T-helper 1 cell treated with Interleukin-12 subunit alpha and Interleukin-12 subunit beta and Interleukin-4 antibody, amounts not matched to agents 30 μg/mL and 1 μg/mL, for 36 hours (primary cell): ENCODE measurements around the gene RNASE1.
"Not testable (repeated sequence)": the region's sequence is repeated elsewhere in the genome, so short reads cannot be mapped to it uniquely, and the experiment has no call there.

Source experiments
- H3K27ac Mint-ChIP-seq: one replicate; pipeline ENCODE4 v1.8.0; 2021; ENCODE audit warnings: mild to moderate bottlenecking, mixed read lengths
- H3K27me3 Mint-ChIP-seq: one replicate; pipeline ENCODE4 v1.8.0; 2021; ENCODE audit warnings: low read depth, mixed read lengths
- H3K36me3 Mint-ChIP-seq: one replicate; pipeline ENCODE4 v1.8.0; 2021; ENCODE audit warnings: low read depth, mixed read lengths
- H3K4me1 Mint-ChIP-seq: one replicate; pipeline ENCODE4 v1.8.0; 2021; ENCODE audit warnings: low read depth, mixed read lengths
- H3K4me3 Mint-ChIP-seq: one replicate; pipeline ENCODE4 v1.8.0; 2021; ENCODE audit warnings: mild to moderate bottlenecking, moderate library complexity, mixed read lengths
- H3K9me3 Mint-ChIP-seq: one replicate; pipeline ENCODE4 v1.8.0; 2021; ENCODE audit warnings: mixed read lengths

RNASE1 gene

DNA sequence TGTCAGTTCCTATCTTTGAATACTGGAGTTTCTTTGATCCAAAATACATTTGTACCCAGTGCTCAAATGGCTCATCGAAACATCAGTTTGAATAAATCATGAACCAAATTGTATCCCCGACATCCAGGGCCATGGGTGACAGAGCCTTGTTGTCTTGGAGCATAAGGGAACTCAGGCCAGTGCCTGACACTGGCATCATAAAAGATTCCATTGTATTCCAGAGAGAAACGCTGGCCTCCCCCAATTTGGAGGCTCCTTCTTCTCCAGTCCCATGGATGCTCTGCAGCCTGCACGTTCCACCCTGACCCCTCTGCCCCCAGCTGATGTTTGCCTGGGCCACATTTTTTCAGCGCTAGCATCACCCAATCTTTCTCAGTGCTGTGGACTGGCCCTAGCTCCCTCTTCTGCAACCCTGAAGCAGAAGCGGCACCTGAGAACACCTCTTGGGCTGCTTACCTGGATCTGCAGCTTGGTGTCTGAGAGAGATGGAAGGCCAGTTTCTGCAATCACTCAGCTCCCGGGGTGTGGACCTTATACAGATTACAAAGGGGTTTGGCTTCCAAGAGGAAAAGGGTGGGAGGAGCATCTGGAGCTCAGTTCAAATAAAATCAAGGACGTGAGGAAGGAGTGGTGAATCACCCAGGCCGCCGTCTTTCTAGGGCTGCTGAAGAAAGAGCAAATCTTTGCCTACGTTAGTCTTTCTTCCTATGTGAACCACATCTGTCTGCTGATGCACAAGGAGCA lies at the start of gene RNASE1:
TSS of gene RNASE1 (minus strand) at position 504 of the 744 bp plus-strand sequence. CDS start 776 bp downstream, outside the sequence.
- peaks cover 11% of the 10 kb centered on the region for H3K4me1 Mint-ChIP-seq
- H3K27me3 Mint-ChIP-seq = peaks cover 30% of the 10 kb centered on the region
- H3K9me3 Mint-ChIP-seq = no peaks in the 10 kb centered on the region
- H3K36me3 Mint-ChIP-seq = no peaks in the 10 kb centered on the region
- no peak within 1 kb of the TSS for H3K27ac Mint-ChIP-seq
- no peak within 1 kb of the TSS for H3K4me3 Mint-ChIP-seq

DNA sequence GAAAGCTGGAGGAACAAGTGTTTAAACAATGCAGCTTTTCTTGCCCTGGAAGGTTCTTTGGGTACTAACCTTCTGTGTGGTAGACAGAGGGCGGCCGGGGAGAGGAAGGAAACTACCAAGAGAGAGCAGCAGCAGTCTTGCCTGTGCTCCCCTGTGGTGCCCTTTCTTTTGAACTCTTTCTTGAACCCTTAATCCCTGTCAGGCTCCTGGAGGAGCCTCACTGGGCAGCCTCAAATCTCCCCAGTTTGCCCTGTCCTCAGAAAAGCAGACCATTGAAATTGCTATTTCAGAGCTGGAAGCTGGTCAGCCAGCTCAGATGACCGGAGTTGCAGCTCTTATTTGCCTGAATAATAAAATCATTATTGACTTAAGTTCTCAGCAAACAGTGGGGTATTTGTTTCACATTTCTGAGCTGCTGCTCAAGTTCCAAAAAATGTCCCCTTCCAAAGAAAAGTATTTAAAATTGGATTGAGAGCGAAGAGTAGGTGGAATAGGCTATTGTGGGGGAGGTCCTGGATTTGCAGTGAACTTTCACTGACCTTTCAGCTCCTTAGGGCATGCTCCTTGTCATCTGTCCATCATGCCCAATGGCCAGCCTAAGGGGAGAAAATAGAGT lies 46.4 kb upstream of the RNASE1 start:
- H3K27ac Mint-ChIP-seq = no peak overlapping the region
- peaks cover 5% of the 10 kb centered on the region for H3K27me3 Mint-ChIP-seq
- H3K4me1 Mint-ChIP-seq = no peaks in the 10 kb centered on the region
- no peak overlapping the region for H3K4me3 Mint-ChIP-seq
- no peaks in the 10 kb centered on the region for H3K36me3 Mint-ChIP-seq
- H3K9me3 Mint-ChIP-seq = no peaks in the 10 kb centered on the region

DNA sequence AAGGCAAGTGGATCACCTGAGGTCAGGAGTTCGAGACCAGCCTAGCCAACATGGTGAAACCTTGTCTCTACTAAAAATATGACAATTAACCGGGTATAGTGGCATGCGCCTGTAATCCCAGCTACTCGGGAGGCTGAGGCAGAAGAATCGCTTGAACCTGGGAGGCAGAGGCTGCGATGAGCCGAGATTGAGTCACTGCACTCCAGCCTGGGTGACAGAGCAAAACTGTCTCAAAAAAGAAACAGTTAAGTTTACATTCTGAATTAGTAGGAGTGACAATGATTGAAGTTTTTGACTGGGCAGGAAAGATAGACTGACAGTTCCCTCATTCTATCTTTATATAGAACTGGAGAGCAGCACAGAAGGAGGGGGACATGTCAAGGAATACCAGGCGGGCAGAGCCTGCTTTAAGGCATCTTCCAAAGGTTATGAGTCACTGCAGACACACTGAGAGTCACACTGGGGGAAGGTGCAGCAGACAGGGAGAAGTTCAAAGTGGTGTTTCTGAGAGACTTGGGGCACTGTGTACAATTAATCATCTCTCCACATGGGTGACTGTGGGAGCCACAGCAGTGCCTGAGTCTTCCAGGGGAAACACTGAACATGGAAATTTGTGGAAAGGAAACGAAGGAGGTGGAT lies 45.8 kb upstream of the RNASE1 start:
- Mint-ChIP-seq H3K4me1 (no peaks in the 10 kb centered on the region), H3K27ac (no peak overlapping the region), H3K4me3 (no peak overlapping the region), H3K36me3 (no peaks in the 10 kb centered on the region), H3K27me3 (peaks cover 5% of the 10 kb centered on the region), H3K9me3 (no peaks in the 10 kb centered on the region)

DNA sequence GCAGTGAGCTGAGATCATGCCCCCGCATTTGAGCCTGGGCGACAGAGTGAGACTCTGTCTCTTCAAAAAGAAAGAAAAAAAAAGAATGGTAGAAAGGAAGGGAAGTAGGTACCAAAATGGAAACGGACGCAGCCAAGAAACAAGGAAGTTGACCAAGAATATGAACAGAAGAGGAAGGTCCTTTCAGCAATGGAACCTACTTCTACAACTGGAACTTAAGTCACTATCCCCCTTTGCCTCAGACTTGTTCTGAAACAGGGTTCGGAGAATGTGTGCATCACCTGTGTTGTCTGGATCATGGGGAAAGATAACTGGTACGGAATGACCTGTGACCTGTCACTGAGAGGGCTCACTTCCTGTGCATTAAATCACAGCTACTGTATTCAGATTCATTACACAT lies 43.9 kb upstream of the RNASE1 start:
- Mint-ChIP-seq H3K27ac (no peak overlapping the region), H3K36me3 (no peaks in the 10 kb centered on the region), H3K4me3 (no peak overlapping the region), H3K4me1 (no peaks in the 10 kb centered on the region), H3K27me3 (peaks cover 5% of the 10 kb centered on the region), H3K9me3 (no peaks in the 10 kb centered on the region)

DNA sequence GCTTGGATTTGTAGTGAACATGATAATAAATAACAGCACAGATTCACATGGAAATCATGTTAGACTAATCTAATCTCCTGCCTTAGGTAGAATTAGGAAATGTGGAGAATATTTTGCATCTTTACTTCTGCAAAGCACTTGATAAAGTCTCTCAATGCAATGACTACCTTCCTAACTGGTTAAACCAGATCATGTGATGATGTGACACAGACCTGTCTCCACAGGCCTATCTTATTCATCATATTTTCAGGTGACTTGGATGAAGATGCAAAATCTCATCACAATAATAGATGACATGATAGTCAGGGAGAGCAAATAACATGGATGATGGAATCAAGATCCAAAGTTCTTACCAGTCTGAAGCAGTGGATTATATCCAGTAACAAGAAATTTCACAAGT lies 38.5 kb upstream of the RNASE1 start:
- Mint-ChIP-seq H3K9me3 (no peaks in the 10 kb centered on the region), H3K27ac (no peak overlapping the region), H3K36me3 (no peaks in the 10 kb centered on the region), H3K27me3 (no peaks in the 10 kb centered on the region), H3K4me3 (no peak overlapping the region), H3K4me1 (no peaks in the 10 kb centered on the region)

DNA sequence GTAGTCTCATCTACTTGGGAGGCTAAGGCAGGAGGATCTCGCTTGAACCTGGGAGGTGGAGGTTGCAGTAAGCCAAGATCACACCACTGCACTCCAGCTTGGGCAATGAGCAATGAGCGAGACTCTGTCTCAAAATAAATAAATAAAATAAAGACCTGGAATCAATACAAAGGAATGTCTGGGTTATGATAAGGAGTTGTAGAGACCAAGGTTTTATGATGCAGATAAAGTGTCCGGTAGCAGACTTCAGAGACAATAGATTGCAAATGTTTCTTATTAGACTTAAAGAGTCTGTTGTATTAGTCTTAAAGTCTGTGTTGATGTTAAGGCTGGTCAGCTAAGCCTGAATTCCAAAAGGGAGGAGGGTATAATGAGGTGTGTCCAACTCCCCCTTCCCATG lies 35.2 kb upstream of the RNASE1 start:
- Mint-ChIP-seq H3K36me3 (no peaks in the 10 kb centered on the region), H3K27ac (no peak overlapping the region), H3K4me1 (no peaks in the 10 kb centered on the region), H3K27me3 (no peaks in the 10 kb centered on the region), H3K4me3 (no peak overlapping the region), H3K9me3 (no peaks in the 10 kb centered on the region)

DNA sequence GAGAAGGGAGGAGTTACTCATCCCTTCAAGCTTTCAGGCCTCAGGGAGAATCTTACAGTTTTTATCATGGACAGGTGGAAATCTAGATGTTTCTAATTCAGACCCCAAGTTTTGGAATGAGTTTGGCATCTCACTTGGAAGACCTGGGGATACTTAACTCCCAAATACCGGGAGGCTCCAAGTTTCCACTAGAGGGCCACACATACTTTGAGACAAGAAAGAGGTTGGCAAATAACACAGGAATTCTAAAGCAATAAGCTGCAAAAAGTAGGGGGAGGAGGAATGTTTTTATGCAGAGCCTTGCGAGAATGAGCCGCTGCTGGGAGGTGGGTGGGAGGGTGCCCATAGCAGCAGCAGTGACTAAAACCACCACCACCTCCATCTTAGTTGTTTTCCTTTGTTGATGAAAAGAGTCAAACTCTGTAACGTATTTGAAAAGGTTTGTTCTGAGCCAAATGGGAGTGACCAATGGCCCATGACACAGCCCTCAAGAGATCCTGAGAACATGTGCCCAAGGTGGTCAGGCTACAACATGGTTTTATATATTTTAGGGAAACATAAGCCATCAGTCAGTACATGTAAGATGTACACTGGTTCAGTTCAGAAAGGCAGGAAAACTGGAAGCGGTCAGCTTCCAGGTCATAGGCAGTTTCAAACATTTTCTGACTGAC lies 34.2 kb upstream of the RNASE1 start:
- H3K4me1 Mint-ChIP-seq = no peaks in the 10 kb centered on the region
- no peaks in the 10 kb centered on the region for H3K27me3 Mint-ChIP-seq
- no peaks in the 10 kb centered on the region for H3K9me3 Mint-ChIP-seq
- H3K36me3 Mint-ChIP-seq = no peaks in the 10 kb centered on the region
- no peak overlapping the region for H3K27ac Mint-ChIP-seq
- no peak overlapping the region for H3K4me3 Mint-ChIP-seq

DNA sequence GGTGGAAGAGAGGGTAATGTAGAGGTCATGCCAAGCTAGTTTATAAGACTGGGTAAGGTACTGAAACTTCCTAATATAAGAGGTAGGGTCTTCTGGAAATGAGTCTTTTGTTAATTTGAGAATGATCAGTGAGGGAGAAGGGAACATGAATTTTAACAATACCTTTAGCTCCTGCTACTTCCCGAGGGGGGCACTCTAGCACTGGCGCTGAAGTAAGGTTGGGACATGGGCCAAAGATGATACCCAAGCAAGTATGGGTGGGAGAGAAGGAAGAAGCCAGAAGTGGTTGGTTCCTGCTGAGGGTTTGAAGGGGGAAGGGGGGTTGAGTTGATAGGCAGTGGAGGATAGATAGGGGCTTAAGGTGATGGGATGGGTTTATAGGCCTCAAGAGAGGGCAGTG lies 32.3 kb upstream of the RNASE1 start:
- Mint-ChIP-seq H3K4me3 (no peak overlapping the region), H3K4me1 (no peaks in the 10 kb centered on the region), H3K36me3 (no peaks in the 10 kb centered on the region), H3K9me3 (no peaks in the 10 kb centered on the region), H3K27me3 (no peaks in the 10 kb centered on the region), H3K27ac (no peak overlapping the region)

DNA sequence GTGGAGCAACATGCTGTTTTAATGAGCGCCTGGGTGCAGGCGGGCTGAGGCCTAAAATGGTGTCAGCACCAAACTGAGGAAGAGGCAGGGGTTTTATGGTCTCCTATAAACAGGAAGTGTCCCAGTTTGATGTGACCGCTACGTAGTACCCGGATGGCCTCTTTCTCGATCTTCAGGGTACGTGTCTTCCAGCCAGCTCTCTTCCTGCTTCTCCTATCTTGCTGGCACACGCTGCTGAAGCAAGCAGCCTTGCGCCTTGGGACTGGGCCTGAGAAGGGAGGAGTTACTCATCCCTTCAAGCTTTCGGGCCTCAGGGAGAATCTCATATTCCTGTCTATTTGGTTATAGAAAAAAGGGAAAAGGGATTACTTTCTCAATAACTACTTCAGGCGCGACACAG lies 28.2 kb upstream of the RNASE1 start:
- H3K4me1 Mint-ChIP-seq = peaks cover 4% of the 10 kb centered on the region
- peaks cover 6% of the 10 kb centered on the region for H3K27me3 Mint-ChIP-seq
- H3K36me3 Mint-ChIP-seq = no peaks in the 10 kb centered on the region
- no peaks in the 10 kb centered on the region for H3K9me3 Mint-ChIP-seq
- no peak overlapping the region for H3K27ac Mint-ChIP-seq
- H3K4me3 Mint-ChIP-seq = no peak overlapping the region

DNA sequence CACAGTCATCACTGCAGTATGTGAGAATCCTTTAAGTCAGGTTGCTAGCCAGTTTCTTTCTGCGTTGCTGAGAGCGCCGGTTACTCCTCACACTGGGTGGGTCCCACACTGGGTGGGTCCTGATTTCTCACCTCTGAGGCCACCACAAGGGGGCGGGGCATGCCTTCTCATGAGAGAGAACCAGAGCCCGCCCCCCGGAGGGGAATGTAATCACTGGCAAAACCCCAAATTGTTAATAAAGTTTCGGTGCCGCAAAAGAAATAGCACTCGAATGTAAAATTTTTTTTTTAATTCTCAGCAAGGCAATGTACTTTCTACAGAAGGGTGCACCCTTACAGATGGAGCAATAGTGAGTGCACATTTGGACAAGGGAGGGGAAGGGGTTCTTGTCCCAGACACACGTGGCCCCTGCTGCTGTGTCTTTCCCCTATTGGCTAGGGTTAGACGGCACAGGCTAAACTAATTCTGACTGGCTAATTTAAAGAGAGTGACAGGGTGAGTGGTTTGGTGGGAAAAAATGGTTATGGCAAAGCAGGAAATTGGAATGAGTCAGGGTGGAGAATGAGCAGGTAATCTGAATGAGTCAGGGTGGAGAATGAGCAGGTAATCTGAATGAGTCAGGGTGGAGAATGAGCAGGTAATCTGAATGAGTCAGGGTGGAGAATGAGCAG lies 25.5 kb upstream of the RNASE1 start:
- not testable (repeated sequence) for H3K4me1 Mint-ChIP-seq, H3K27ac Mint-ChIP-seq, H3K4me3 Mint-ChIP-seq, H3K27me3 Mint-ChIP-seq, H3K9me3 Mint-ChIP-seq, H3K36me3 Mint-ChIP-seq

DNA sequence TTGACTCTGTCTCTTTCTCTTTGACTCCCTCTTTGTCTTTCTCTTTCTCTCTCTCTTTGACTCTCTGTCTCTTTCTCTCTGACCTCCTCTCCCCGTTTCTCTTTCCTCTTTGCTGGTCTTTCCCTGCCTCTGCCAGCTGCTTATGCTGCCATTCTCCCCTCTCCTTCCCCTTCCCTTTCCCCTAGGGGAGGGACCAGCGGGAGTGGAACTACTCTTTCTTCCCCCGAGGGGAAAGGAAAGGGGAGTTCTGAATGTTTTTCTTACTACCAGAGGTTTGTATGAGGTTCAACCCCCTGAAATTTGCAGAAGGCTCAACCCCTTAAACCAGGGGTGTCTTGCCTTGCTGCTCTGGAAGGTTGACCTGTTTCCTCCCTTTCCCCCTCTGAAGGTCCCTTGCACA lies 24.7 kb upstream of the RNASE1 start:
- Mint-ChIP-seq H3K27ac (no peak overlapping the region), H3K4me3 (no peak overlapping the region), H3K36me3 (no peaks in the 10 kb centered on the region), H3K27me3 (peaks cover 6% of the 10 kb centered on the region), H3K4me1 (peaks cover 4% of the 10 kb centered on the region), H3K9me3 (no peaks in the 10 kb centered on the region)

DNA sequence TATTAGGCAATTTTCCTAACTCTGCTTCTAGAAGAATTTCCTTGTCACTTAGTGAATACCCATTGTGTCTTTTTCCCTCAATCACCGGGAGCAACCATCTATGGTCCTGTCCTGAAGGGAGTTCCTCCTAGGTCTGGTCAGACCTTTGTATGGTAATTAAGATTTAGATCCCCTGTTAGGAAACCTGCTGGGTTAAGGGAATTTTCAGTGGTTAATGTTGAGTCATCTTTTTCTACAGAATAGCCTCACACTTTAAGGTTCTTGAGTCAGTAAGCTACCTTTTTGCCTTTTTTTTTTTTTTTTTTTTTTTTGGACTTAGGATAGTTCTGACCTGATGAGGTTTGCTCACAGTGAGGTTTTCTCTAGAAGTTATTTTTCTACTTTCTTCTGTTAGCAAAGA lies 24.0 kb upstream of the RNASE1 start:
- H3K9me3 Mint-ChIP-seq, H3K27ac Mint-ChIP-seq, H3K36me3 Mint-ChIP-seq, H3K4me3 Mint-ChIP-seq, H3K4me1 Mint-ChIP-seq: not testable (repeated sequence)
- peaks cover 12% of the 10 kb centered on the region for H3K27me3 Mint-ChIP-seq

DNA sequence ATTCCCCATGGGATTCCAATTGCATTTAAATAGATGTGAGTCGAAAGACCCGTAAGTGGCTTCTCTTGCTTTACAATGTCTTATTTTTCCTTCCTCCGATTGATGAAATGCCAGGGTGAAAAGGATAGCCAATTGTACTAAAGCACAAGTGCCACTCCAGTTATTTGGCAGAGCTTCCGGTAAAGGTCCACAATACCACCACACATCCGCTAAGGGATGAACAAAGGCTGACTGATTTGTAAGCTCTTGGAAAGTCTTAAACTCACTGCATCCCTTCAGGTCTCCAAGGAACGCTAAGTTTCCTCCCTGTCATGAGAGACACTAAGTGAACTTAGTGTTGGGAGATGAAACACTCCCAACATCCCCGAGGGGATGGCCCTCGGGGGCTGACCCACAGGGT lies 21.2 kb upstream of the RNASE1 start:
- Mint-ChIP-seq H3K36me3 (no peaks in the 10 kb centered on the region), H3K27ac (no peak overlapping the region), H3K27me3 (peaks cover 17% of the 10 kb centered on the region), H3K4me3 (no peak overlapping the region), H3K9me3 (no peaks in the 10 kb centered on the region), H3K4me1 (peaks cover 4% of the 10 kb centered on the region)

DNA sequence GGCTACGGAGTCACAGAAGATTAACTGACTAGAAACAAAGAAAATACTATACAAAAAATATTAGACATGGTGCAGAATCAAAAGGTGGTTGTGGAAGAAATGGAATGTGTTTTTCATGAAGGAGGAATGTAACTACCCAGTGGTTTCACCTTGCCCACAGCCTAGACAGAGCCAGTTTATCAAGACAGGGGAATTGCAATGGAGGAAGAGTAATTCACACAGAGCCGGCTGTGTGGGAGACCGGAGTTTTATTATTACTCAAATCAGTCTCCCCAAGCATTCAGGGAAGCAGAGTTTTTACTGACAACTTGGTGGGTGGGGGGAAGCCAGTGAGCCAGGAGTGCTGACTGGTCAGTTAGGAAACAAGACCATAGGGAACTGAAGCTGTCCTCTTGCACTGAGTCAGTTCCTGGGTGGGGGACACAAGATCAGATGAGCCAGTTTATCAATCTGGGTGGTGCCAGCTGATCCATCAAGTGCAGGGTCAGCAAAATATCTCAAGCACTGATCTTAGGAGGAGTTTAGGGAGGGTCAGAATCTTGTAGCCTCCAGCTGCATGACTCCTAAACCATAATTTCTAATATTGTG lies 19.0 kb upstream of the RNASE1 start:
- H3K27me3 Mint-ChIP-seq = peaks cover 15% of the 10 kb centered on the region
- H3K4me3 Mint-ChIP-seq, H3K9me3 Mint-ChIP-seq, H3K36me3 Mint-ChIP-seq, H3K27ac Mint-ChIP-seq, H3K4me1 Mint-ChIP-seq: not testable (repeated sequence)
